NCI-H510A treated with DMSO at 0.1 percent for 48 hours (cell line): Measurements from ENCODE around the gene EDC3.
"Not testable (repeated sequence)": the region's sequence is repeated elsewhere in the genome, so short reads cannot be mapped to it uniquely, and the experiment has no call there.

Experiments used
- DNase-seq: peaks from one replicate; lab custom pipeline; 2025; lab: John Stamatoyannopoulos, UW

Gene EDC3

GRCh38 chr15:74653426-74654102, 42.3 kb downstream of the EDC3 start:
- DNase-seq, result no peak

GRCh38 chr15:74651242-74651741, 44.5 kb downstream of the EDC3 start:
- DNase-seq, result peak; percentile 61

GRCh38 chr15:74648051-74648842, 47.6 kb downstream of the EDC3 start:
- no peak for DNase-seq

GRCh38 chr15:74646480-74646879, 49.3 kb downstream of the EDC3 start:
- no peak for DNase-seq

- no peak for DNase-seq
Observed at GRCh38 chr15:74643665-74644204, 52.1 kb downstream of the EDC3 start.

GRCh38 chr15:74642734-74643664, 52.8 kb downstream of the EDC3 start:
- DNase-seq, result peak; percentile 94

- DNase-seq, result peak; percentile 94
Observed at GRCh38 chr15:74642348-74642733, 53.5 kb downstream of the EDC3 start.

GRCh38 chr15:74641151-74641550, 54.7 kb downstream of the EDC3 start:
- no peak for DNase-seq

GRCh38 chr15:74636984-74637383, 58.8 kb downstream of the EDC3 start:
- no peak for DNase-seq

GRCh38 chr15:74635228-74635627, 60.6 kb downstream of the EDC3 start:
- peak; percentile 63 for DNase-seq

- no peak for DNase-seq
Observed at GRCh38 chr15:74633781-74634180, 62.0 kb downstream of the EDC3 start.

- no peak for DNase-seq
Observed at GRCh38 chr15:74632601-74633000, 63.2 kb downstream of the EDC3 start.

GRCh38 chr15:74631935-74632560, 63.8 kb downstream of the EDC3 start:
- peak; percentile 15 for DNase-seq

- no peak for DNase-seq
Observed at GRCh38 chr15:74631408-74631807, 64.4 kb downstream of the EDC3 start.

- DNase-seq, result no peak
Observed at GRCh38 chr15:74631087-74631385, 64.8 kb downstream of the EDC3 start.

- no peak for DNase-seq
Observed at GRCh38 chr15:74630284-74631086, 65.3 kb downstream of the EDC3 start.

GRCh38 chr15:74629696-74630095, 66.1 kb downstream of the EDC3 start:
- DNase-seq, result not testable (repeated sequence)

- DNase-seq, result no peak
Observed at GRCh38 chr15:74628949-74629348, 66.9 kb downstream of the EDC3 start.

GRCh38 chr15:74628199-74628598, 67.6 kb downstream of the EDC3 start:
- DNase-seq, result no peak

- no peak for DNase-seq
Observed at GRCh38 chr15:74627766-74628165, 68.1 kb downstream of the EDC3 start.
